M059J (cell line): Measurements from ENCODE around the gene APOF. TPM values are rescaled to one million over a fixed set of nuclear protein-coding genes. Genes with fewer than 3 reads are reported as not detected.
"Not testable (repeated sequence)": the region's sequence is repeated elsewhere in the genome, so short reads cannot be mapped to it uniquely, and the experiment has no call there.

Experiments used
- DNase-seq: peaks from one replicate; pipeline ENCODE4 v3.0.0-alpha.2; 2012; ENCODE audit warnings: low read depth
- total RNA-seq: library from RNA; depleted of rRNA; stranded (reverse); fragments of >200 nt; shearing (Covaris generic); gene quantifications from 2 replicates; pipeline ENCODE4 v1.2.3, GENCODE V29; 2014; rRNA removed

APOF gene
- total RNA-seq, 1 experiment from 2014 or later = not detected

- no peak for DNase-seq
Observed at GRCh38 chr12:56333197-56333678, 29.4 kb downstream of the APOF start.

DNA sequence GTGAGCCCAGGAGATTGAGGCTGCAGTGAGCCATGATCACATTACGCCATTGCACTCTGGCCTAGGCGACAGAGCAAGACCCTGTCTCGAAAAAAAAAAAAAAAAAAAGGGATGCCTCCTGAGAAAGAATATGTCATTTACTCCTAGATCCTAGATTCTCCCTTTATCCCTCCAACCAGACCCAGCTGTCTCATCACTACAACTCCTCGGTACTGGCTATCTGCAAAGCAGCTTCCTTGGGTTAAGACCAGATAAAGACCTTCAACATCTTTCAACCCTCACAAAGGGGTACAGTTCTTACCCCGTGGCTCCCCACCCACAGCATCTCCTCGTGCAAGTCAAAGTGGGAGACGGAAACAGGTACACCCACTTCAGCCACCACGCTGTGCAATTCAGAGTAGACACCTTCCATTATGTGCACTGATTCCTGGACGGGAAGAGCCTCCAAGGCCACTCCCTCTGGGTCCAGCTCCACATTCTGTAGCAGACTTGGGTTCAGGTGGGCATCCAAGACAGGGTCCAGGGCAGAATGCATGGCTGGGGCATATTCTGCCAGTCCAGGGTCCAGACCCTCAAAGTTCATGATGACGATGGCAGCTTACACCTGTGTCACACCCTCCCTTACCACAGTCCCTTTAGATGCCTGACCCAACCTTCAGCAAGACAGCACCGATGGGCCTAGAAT is 30.0 kb downstream of the APOF start:
- DNase-seq = no peak

- DNase-seq = no peak
Observed at GRCh38 chr12:56330936-56331490, 31.6 kb downstream of the APOF start.

GRCh38 chr12:56326533-56326932 is 36.1 kb downstream of the APOF start:
- no peak for DNase-seq

DNA sequence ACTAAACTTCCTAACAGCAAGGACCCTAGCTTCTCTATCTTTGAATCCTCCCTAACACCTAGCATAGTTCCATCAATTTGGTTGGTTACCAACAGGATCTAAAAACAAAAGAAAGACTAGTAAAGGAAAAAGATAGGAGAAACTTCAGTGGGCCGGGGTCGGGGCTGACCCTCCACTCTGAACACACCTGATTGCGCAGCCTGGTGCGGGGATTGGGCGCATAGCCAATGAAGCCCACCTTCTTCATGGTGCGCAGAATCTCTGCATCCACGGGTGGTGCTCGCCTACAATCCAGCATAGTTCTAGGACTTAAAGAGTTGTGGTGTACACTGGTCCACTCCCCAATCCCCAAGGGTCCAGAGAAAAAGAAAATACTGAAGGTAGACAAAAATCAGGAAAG is 36.5 kb downstream of the APOF start:
- no peak for DNase-seq

DNA sequence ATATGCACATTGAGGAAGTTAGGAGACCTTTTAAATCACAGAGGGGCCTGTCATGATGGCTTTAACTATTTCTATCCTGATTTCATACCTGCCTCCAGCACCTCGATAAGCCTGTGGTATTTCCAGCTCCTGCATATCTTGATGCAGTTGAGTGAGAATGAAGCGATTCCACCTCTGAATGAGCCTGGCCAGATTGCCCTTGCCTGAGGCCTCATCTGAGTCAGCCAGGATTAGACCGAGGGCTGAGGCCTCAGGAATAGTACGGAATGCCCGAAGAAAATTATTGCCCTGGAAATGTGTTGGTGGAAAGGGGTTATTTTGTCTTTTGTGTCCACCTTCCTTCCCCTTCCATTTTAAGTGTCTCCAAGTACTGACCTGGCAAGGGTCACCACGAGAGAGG is 38.5 kb downstream of the APOF start:
- DNase-seq = no peak

DNA sequence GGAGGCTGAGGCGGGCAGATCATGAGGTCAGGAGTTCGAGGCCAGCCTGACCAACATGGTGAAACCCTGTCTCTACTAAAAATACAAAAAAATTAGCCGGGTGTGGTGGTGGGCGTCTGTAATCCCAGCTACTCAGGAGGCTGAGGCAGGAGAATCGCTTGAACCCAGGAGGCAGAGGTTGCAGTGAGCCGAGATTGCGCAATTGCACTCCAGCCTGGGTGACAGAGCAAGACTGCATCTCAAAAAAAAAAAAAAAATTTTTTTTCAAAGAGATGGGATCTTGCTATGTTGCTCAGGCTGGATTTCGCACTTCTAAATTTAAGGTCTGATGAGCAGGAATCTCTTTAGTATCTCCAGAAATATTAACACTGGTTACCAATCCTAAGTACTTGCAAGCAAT is 41.0 kb downstream of the APOF start:
- DNase-seq = not testable (repeated sequence)

DNA sequence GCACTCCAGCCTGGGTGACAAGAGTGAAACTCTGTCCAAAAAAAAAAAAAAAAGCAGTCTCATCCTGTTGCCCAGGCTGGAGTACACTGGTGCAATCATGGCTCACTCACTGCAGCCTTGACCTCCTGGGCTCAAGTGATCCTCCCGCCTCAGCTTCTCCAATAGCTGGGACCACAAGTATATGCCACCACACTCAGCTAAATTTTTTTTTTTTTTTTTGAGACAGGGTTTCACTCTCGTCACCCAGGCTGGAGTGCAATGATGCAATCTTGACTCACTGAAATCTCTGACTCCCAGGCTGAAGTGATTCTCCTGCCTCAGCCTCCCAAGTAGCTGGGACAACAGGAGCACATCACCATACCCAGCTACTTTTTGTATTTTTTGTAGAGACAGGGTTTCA is 41.6 kb downstream of the APOF start:
- peak; percentile 32 for DNase-seq

DNA sequence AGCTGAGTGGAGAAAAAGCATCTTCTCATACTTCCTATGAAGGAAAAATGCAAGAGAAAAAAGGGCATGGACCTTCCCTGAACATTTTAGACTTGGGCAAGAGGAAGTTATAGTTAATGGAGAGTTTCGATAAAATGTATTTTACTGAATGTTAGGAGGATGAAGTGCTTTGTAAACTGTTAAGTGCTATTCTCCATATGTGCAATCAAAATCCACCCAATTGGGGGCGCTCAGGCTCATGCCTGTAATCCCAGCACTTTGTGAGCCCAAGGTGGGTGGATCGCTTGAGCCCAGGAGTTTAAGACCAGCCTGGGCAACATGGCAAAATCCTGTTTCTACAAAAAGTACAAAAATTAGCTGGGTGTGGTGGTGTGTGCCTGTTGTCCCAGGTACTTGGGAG is 45.0 kb downstream of the APOF start:
- no peak for DNase-seq

DNA sequence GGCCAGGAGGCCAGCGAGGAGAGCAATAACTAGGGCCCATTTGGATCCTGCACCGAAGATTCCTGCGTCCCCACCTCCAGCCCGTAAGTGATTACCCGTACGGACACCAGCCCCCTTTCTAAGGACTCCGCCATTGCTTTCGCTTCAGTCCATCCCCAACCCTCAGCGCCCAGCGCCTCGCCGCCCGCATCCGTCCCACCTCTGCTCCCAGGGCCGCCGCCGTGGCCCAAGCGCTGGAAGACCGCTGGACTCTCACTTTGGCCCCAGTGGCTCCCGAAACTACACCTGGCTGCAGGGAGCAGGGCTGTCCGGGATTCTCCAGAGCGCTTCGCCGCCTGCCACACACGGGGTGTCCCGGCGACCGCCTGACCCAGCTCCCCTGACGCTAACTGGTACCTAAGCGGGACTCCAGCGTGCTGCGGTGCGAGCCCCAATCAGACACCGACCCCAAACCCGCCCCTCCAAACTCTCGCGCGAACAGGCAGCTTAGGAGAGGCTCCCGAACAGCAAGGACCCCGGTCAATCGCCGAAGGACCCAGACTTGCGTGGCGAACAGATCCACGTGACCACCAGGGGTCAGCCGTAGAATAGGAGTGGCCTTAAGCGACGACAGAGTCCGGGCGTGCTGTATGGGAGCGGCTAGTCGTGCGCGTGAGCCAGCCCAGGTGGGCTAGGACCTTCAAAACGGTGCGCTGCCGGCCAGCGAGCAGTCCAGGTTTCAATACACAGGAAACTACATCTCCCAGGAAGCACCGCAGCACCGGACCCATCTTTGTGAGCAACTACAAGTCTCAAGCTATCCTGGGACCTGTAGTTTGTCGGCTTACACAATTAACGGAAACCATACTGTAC is 46.8 kb downstream of the APOF start, which contains the start of gene CNPY2:
TSS of gene CNPY2 (minus strand) at position 367 of the 852 bp plus-strand sequence. CDS start 771 bp downstream, outside the sequence.
- DNase-seq = peak; percentile 99

GRCh38 chr12:56315249-56315621 is 47.4 kb downstream of the APOF start:
- no peak for DNase-seq

GRCh38 chr12:56311003-56311402 is 51.7 kb downstream of the APOF start:
- no peak for DNase-seq

Other genes with a start within 250 kb of the APOF start
- 2,885 and 2,938 TPM in 2 replicates for gene RPL41, start 246.2 kb downstream of the APOF start, total RNA-seq
- 1.4 and 2.1 TPM in 2 replicates for gene ZC3H10, start 244.6 kb downstream of the APOF start, total RNA-seq
- 86.5 and 117 TPM in 2 replicates for gene ESYT1, start 234.6 kb downstream of the APOF start, total RNA-seq
- 84.5 and 88.7 TPM in 2 replicates for gene MYL6B, start 210.3 kb downstream of the APOF start, total RNA-seq
- 2,913 and 3,348 TPM in 2 replicates for gene MYL6, start 204.5 kb downstream of the APOF start, total RNA-seq
- 32.4 and 34.5 TPM in 2 replicates for gene SMARCC2, start 173.4 kb downstream of the APOF start, total RNA-seq
- gene RNF41, start 140.9 kb downstream of the APOF start, total RNA-seq = 42.8 and 54.9 TPM in 2 replicates
- 64.4 and 73.3 TPM in 2 replicates for gene NABP2, start 138.5 kb downstream of the APOF start, total RNA-seq
- gene SLC39A5, start 132.8 kb downstream of the APOF start, total RNA-seq = not detected in 2 replicates
- gene ANKRD52, start 104.5 kb downstream of the APOF start, total RNA-seq = 15.8 and 19.2 TPM in 2 replicates
- gene COQ10A, start 95.9 kb downstream of the APOF start, total RNA-seq = 15.4 and 17.1 TPM in 2 replicates
- gene CS, start 62.5 kb downstream of the APOF start, total RNA-seq = 120 and 153 TPM in 2 replicates
- 182 and 223 TPM in 2 replicates for gene CNPY2, start 46.9 kb downstream of the APOF start, total RNA-seq
- gene PAN2, start 28.9 kb downstream of the APOF start, total RNA-seq = 5.1 and 10.2 TPM in 2 replicates
- not detected in 2 replicates for gene IL23A, start 24.0 kb downstream of the APOF start, total RNA-seq
- gene STAT2, start 2.8 kb downstream of the APOF start, total RNA-seq = 354 and 382 TPM in 2 replicates
- 6.5 and 11.9 TPM in 2 replicates for gene TIMELESS, start 86.6 kb upstream of the APOF start, total RNA-seq
- 0.15 TPM in 1 of 2 replicates, not detected in the other for gene MIP, start 91.8 kb upstream of the APOF start, total RNA-seq
- 1.3 and 1.4 TPM in 2 replicates for gene SPRYD4, start 105.7 kb upstream of the APOF start, total RNA-seq
- 0.32 TPM in 1 of 2 replicates, not detected in the other for gene GLS2, start 125.3 kb upstream of the APOF start, total RNA-seq
- gene RBMS2, start 159.0 kb upstream of the APOF start, total RNA-seq = 10.7 and 14.8 TPM in 2 replicates